Thyroid gland (tissue), 4 donors: ENCODE measurements around the gene GOLGA6L1. TPM values are rescaled to one million over a fixed set of nuclear protein-coding genes. Genes with fewer than 3 reads are reported as not detected.
"Not testable (repeated sequence)": the region's sequence is repeated elsewhere in the genome, so short reads cannot be mapped to it uniquely, and the experiment has no call there.

Experiments
- DNase-seq, 2 donors: peaks; one replicate each; pipeline ENCODE4 v3.0.0-alpha.2; 2019
- H3K27ac ChIP-seq, 3 donors: fragments of 200-600 bp; sonication (generic); 1 replicate in 2 of 3; 2 replicates in 1 of 3; pipeline ENCODE4 v1.5.1; 2016 to 2019; ENCODE audit warnings: mild to moderate bottlenecking in 1 of 3, moderate library complexity in 1 of 3
- H3K27me3 ChIP-seq: fragments of 200-600 bp; sonication (generic); one replicate; pipeline ENCODE4 v1.5.1; 2019
- H3K36me3 ChIP-seq, 2 donors: fragments of 200-600 bp; sonication (generic); one replicate each; pipeline ENCODE4 v1.5.1; 2016 to 2019
- H3K4me1 ChIP-seq, 2 donors: fragments of 200-600 bp; sonication (generic); one replicate each; pipeline ENCODE4 v1.5.1; 2017 to 2019
- H3K4me3 ChIP-seq, 3 donors: fragments of 200-600 bp; sonication (generic); replicated peaks in 1 of 3; 1 replicate in 2 of 3; 2 replicates in 1 of 3; pipeline ENCODE4 v1.5.1; 2016; ENCODE audit warnings: mild to moderate bottlenecking in 1 of 3
- H3K9me3 ChIP-seq: fragments of 200-600 bp; sonication (generic); one replicate; pipeline ENCODE4 v1.5.1; 2017
- CTCF ChIP-seq, 6 experiments: fragments of 200-600 bp in 3 of 6; fragments of 450-650 bp in 3 of 6; sonication (generic) in 3 of 6; IDR thresholded peaks; one replicate each; pipeline ENCODE4 v1.5.1; 2016 to 2019; ENCODE audit warnings: antibody characterized with exemption in 6 of 6, mild to moderate bottlenecking in 2 of 6, inconsistent platforms in 1 of 6, moderate library complexity in 1 of 6
- POLR2A ChIP-seq, 2 donors: fragments of 450-650 bp; IDR thresholded peaks; one replicate each; pipeline ENCODE4 v1.6.1; 2017; ENCODE audit warnings: antibody characterized with exemption in 2 of 2, mild to moderate bottlenecking in 2 of 2, moderate library complexity in 1 of 2
- WGBS, 2 donors: methylation state at CpG; one replicate each; pipeline ENCODE4 v1.1.5; 2017; 5-methylcytosine and 5-hydroxymethylcytosine counted together
- intact Hi-C: fragments of 100-400 bp; cut with DNase I; formaldehyde crosslinking; loops from one replicate; pipeline ENCODE4 v1.15.1; 2023
- total RNA-seq, 4 donors: library from RNA; depleted of rRNA; stranded (reverse); fragments of >200 nt; gene quantifications; one replicate each; pipeline ENCODE4 v1.2.3, GENCODE V29; 2016

GOLGA6L1 gene
- total RNA-seq = not detected

GRCh38 chr15:23136722-23137121, at the start of gene GOLGA6L1:
TSS of gene GOLGA6L1 (minus strand) at chr15:23136822. CDS start at chr15:23136731, 91 bp downstream.
- intact Hi-C loops, H3K4me3 ChIP-seq, DNase-seq, H3K27ac ChIP-seq, H3K4me1 ChIP-seq, H3K9me3 ChIP-seq, H3K36me3 ChIP-seq, H3K27me3 ChIP-seq: not testable (repeated sequence)
- WGBS, 2 donors = no CpG with 5 or more reads among the region's 7 CpGs

GRCh38 chr15:23181201-23181600, 44.6 kb upstream of the GOLGA6L1 start:
- H3K9me3 ChIP-seq, DNase-seq, intact Hi-C loops, H3K27ac ChIP-seq, H3K4me3 ChIP-seq, H3K36me3 ChIP-seq, H3K4me1 ChIP-seq, H3K27me3 ChIP-seq: not testable (repeated sequence)
- WGBS, 2 donors = 85 to 94% methylated on average over 9 of the region's 11 CpGs

GRCh38 chr15:23180547-23180927, 43.9 kb upstream of the GOLGA6L1 start:
- H3K9me3 ChIP-seq, intact Hi-C loops, H3K27ac ChIP-seq, H3K4me1 ChIP-seq, H3K27me3 ChIP-seq, H3K36me3 ChIP-seq, DNase-seq, H3K4me3 ChIP-seq: not testable (repeated sequence)
- 84 to 86% methylated on average over 14 to 16 of the region's 16 CpGs for WGBS, 2 donors

- H3K27me3 ChIP-seq, H3K27ac ChIP-seq, DNase-seq, H3K9me3 ChIP-seq, intact Hi-C loops, H3K4me3 ChIP-seq, H3K36me3 ChIP-seq, H3K4me1 ChIP-seq: not testable (repeated sequence)
- WGBS, 2 donors = 26% methylated on average over 24 to 31 of the region's 67 CpGs
Measured at GRCh38 chr15:23179768-23180546, 43.3 kb upstream of the GOLGA6L1 start.

- H3K27ac ChIP-seq, H3K4me1 ChIP-seq, DNase-seq, H3K27me3 ChIP-seq, H3K9me3 ChIP-seq, H3K4me3 ChIP-seq, intact Hi-C loops, H3K36me3 ChIP-seq: not testable (repeated sequence)
- WGBS, 2 donors = 92 to 100% methylated on average over 1 to 14 of the region's 20 CpGs
Measured at GRCh38 chr15:23176683-23177082, 40.1 kb upstream of the GOLGA6L1 start.

- H3K9me3 ChIP-seq, DNase-seq, H3K4me3 ChIP-seq, H3K27me3 ChIP-seq, H3K27ac ChIP-seq, intact Hi-C loops, H3K4me1 ChIP-seq, H3K36me3 ChIP-seq: not testable (repeated sequence)
- 95 to 100% methylated on average over 2 to 13 of the region's 19 CpGs for WGBS, 2 donors
Measured at GRCh38 chr15:23175606-23176005, 39.0 kb upstream of the GOLGA6L1 start.

- H3K4me1 ChIP-seq, H3K9me3 ChIP-seq, intact Hi-C loops, H3K36me3 ChIP-seq, DNase-seq, H3K27ac ChIP-seq, H3K4me3 ChIP-seq, H3K27me3 ChIP-seq: not testable (repeated sequence)
- WGBS, 2 donors = 79 to 82% methylated on average over 4 to 8 of the region's 11 CpGs
Measured at GRCh38 chr15:23174609-23175140, 38.1 kb upstream of the GOLGA6L1 start.

GRCh38 chr15:23132787-23133186, 3.8 kb downstream of the GOLGA6L1 start:
- H3K4me1 ChIP-seq, H3K27me3 ChIP-seq, DNase-seq, H3K36me3 ChIP-seq, H3K9me3 ChIP-seq, H3K27ac ChIP-seq, intact Hi-C loops, H3K4me3 ChIP-seq: not testable (repeated sequence)
- WGBS, 2 donors = no CpG with 5 or more reads among the region's 6 CpGs

- Histone ChIP-seq H3K4me1 (no peaks in the 10 kb centered on the region), H3K27ac (no peak overlapping the region), H3K9me3 (no peaks in the 10 kb centered on the region), H3K4me3 (no peak overlapping the region), H3K27me3 (no peaks in the 10 kb centered on the region), H3K36me3 (no peaks in the 10 kb centered on the region)
- no peak for DNase-seq
- 65 to 71% methylated on average over 1 of the region's 1 CpG for WGBS, 2 donors
- intact Hi-C loops = no loop called here
- TF ChIP-seq POLR2A (IDR thresholded peaks at IDR 0.05) = no peak
- TF ChIP-seq CTCF (IDR thresholded peaks at IDR 0.05) = no peak
Measured at GRCh38 chr15:23118208-23118607, 18.4 kb downstream of the GOLGA6L1 start.
